ENCODE measurements around the gene APOBEC3B.
"Not testable (repeated sequence)": the region's sequence is repeated elsewhere in the genome, so short reads cannot be mapped to it uniquely, and the experiment has no call there.

APOBEC3B gene

DNA sequence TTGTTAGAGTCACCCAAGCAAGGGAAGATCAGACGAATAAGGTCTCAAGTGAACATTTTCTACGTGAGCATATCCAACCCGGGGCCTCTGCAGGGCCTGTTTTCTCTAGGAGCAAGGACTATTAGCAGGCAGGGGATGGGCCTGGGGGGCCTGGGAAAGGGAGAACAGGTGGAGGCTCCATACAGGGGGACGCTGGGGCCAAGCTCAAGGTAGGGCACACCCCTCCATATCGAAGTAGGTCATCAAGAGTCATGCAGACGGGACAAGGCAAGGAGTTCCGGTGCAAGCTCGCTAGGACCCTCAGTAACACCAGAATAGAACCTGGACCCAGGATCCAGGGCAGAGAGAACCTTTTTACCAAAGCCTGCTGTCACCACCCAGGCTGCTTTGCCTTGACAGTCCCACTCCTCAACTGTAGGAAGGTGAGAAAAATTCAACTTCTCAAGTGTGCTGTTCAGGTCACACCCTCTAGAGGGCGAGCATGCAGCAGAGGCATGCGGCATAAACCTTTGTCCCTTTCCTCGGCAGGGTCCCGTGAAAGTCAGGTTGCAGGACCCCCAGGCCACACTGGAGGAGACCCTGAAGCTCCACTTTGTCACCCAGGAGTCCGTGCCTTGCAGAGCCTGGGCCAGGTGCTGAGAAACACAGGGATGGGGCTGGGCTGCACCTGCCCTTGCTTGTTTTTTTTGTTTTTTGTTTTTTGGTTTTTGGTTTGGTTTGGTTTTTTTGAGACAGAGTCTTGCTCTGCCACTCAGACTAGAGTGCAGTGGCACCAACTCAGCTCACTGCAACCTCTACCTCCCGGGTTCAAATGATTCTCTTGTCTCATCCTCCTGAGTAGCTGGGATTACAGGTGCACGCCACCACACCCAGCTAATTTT is 8.6 kb upstream of the APOBEC3B start:
- no peak overlapping the region for H3K4me3 ChIP-seq (ENCODE audit: low read depth, low read length)
- TF ChIP-seq, protein P1, sequence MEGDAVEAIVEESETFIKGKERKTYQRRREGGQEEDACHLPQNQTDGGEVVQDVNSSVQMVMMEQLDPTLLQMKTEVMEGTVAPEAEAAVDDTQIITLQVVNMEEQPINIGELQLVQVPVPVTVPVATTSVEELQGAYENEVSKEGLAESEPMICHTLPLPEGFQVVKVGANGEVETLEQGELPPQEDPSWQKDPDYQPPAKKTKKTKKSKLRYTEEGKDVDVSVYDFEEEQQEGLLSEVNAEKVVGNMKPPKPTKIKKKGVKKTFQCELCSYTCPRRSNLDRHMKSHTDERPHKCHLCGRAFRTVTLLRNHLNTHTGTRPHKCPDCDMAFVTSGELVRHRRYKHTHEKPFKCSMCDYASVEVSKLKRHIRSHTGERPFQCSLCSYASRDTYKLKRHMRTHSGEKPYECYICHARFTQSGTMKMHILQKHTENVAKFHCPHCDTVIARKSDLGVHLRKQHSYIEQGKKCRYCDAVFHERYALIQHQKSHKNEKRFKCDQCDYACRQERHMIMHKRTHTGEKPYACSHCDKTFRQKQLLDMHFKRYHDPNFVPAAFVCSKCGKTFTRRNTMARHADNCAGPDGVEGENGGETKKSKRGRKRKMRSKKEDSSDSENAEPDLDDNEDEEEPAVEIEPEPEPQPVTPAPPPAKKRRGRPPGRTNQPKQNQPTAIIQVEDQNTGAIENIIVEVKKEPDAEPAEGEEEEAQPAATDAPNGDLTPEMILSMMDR (IDR thresholded peaks at IDR 0.05; ENCODE audit: insufficient read depth, low read depth, low read length, missing control alignments): peak; percentile 97
- peak; percentile 71 for DNase-seq (ENCODE audit: low read depth)

DNA sequence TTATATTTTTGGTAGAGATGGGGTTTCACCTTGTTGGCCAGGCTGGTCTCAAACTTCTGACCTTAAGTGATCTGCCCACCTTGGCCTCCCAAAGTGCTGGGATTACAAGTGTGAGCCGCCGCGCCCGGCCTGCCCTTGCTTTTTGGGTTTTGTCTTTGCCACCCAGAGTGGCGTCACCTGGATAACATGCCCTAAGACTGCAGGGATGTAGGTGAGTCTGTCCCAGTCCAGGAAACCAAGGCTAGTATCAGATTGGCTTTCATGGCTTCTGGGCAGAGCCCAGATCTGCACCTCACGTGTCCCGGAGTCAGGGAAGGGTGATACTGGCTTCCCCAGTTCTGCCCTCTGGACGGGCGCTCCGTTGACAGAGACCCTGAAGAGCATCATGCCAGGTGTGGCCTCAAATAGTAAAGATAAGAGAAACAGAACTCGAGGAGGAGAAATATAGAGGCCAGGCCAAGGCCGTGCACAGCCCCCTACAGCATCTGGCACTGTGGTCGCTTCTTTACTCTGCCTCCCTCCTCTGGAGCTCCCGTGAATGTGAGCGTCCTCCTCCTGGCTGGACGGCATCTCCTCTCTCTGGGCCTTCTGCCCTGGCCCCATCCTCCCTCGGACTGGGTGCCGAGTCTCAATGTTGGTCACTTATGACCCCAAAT is 7.8 kb upstream of the APOBEC3B start:
- no peak overlapping the region for H3K4me3 ChIP-seq (ENCODE audit: low read depth, low read length)
- TF ChIP-seq, protein P1 (IDR thresholded peaks at IDR 0.05; ENCODE audit: insufficient read depth, low read depth, low read length, missing control alignments): no peak
- DNase-seq (ENCODE audit: low read depth): no peak

DNA sequence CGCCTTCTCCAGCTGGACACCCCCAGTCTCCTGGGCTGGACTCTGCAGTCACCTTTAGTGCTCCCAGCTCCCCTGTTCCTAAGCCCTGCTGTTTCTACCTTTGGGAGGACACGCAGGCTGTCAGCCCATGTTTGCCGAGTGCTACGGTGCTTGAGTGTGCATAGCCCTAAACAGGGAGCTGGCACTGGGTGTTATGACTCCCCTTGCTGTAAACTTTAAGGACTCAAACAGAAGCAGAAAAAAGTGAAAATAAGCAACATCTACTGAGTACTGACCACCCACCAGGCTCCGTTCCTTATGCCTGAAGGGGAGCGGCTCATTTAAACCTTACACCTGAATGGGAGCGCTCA is 7.3 kb upstream of the APOBEC3B start:
- TF ChIP-seq, protein P1 (IDR thresholded peaks at IDR 0.05; ENCODE audit: insufficient read depth, low read depth, low read length, missing control alignments): no peak
- no peak for DNase-seq (ENCODE audit: low read depth)
- H3K4me3 ChIP-seq (ENCODE audit: low read depth, low read length): no peak overlapping the region

DNA sequence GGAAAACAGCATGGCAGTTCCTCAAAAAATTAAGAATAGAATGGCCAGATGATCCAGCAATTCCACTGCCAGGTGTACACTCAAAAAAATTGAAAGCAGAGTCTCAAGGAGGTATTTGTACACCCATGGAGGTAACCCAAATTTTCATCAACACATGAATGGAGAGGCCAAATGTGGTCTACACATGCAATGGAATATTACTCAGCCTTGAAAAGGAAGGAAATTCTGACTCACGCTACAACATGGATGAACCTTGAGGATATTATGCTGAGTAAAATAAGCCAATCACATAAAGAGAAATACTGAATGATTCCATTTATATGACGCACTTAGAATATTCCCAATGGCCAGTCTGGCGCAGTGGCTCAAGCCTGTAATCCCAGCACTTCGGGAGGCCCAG is 4.9 kb upstream of the APOBEC3B start:
- not testable (repeated sequence) for DNase-seq (ENCODE audit: low read depth); H3K4me3 ChIP-seq (ENCODE audit: low read depth, low read length)

DNA sequence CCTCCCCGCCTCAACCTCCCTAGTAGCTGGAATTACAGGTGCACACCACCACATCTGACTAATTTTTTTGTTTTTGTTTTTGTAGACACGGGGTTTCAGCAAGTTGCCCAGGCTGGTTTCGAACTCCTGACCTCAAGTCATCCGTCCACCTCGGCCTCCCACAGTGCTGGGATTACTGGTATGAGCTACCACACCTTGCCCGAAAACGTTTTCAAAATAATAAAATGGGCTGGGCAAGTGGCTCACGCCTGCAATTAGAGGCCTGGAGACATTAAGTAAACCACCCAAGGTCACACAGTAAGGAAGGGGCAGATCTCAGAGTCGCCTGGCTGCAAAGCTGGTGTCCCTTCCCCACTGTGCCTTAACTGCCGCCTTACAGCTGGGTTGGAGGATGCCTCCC is 1.6 kb upstream of the APOBEC3B start:
- not testable (repeated sequence) for DNase-seq (ENCODE audit: low read depth); H3K4me3 ChIP-seq (ENCODE audit: low read depth, low read length)

DNA sequence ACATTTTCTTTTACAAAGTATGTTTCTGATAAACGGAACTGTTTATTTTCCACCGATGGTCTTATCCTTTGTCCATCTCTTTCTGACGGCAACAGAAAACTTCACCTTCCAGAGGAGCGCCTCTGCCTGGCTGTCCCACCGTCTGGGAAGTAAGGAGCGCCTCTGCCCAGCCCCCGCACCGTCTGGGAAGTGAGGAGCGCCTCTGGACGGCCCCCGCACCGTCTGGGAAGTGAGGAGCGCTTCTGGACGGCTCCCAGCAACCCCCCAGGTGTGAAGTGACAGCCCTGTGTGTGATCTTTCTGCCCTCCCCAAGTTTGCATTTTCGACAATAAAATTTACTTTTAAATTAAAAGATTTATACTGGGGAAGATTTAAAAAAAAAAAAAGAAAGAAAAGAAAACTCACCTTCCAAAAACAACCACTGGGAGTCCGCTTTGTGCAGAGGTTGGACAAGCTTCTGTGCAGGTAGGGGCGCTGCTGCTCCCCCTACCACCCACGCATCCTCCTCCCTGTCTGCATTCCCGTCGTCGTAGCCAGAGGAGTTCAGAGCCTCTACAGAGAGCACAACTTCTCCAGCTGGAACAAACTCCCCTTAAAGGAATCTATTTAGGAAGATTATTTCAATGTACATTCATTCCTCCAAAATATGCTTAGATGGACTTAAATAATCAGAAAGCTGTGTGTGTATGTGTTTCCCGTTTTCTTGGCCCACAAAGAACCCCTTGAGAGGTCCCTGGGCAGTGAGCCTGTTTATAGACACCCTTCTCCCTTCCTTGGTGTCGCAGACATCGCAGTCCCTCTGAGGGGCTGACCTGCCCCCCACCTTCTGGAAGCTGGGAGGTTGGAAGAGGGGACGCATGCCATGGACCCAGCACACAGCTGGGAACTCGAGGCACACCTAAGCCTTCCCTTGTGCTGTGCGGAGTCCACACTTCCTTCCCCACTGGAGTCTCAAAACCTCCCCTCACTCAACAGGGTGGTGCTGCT is 849 bp upstream of the APOBEC3B start:
- peak overlapping the region; percentile 72 for H3K4me3 ChIP-seq (ENCODE audit: low read depth, low read length)
- DNase-seq (ENCODE audit: low read depth): peak; percentile 39
- TF ChIP-seq, protein P1 (IDR thresholded peaks at IDR 0.05; ENCODE audit: insufficient read depth, low read depth, low read length, missing control alignments): peak; percentile 32

DNA sequence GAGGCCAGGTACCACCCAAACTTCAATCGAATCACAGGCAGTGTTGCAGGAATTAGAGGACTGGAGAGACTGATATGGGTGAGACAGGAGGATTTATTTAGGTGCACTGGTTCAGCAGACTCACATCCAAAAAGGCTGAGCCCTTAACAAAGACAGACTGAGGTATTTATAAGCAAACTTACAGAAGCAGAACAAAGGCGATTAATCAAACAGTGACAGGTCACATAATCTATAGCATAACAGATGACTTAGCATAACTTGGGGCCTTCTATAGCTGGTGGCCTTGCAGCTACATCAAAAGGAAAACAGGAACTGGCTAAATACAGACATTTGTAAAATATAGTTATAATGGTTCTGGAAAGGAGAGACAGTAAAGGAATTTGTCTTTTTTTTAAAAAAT is 2.1 kb downstream of the APOBEC3B start:
- H3K4me3 ChIP-seq (ENCODE audit: low read depth, low read length): no peak overlapping the region
- TF ChIP-seq, protein P1 (IDR thresholded peaks at IDR 0.05; ENCODE audit: insufficient read depth, low read depth, low read length, missing control alignments): no peak
- DNase-seq (ENCODE audit: low read depth): peak; percentile 48

DNA sequence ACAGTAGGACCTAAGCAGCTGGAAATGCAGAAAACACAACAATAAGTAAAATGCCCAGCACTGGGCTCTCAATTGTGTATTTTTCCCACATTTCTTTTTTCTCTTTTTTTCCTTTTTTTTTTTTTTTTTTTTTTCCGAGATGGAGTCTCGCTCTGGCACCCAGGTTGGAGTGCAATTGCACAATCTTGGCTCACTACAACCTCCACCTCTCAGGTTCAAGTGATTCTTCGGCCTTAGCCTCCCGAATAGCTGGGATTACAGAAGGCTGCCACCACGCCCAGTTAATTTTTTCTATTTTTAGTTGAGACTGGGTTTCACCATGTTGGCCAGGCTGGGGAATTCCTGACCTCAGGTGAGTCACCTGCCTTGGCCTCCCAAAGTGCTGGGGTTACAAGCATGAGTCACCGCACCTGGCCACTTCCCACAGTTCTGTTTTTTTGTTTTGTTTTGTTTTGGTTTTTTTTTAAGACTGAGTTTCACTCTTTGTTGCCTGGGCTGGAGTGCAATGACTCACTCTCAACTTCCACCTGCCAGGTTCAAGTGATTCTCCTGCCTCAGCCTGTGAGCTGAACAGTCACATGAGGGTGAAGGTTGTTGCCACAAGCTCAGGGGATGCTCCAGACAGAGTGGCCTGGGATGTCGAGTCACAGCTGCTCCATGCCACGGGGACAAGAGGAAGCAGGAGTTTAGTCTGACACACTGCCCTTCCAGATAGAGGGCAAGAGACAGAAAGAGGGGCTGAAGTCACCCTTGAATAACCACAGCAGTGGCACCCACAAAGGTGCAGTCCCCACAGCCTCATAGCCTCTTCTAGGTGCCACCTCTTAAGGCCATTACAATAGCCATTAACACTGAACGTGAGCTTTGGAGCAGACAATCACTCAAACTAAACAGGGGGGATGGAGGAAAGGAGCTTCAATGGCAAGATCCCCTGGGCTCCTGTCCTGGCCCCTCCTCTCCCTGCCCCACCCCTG is 2.9 kb downstream of the APOBEC3B start:
- DNase-seq (ENCODE audit: low read depth): peak; percentile 95
- H3K4me3 ChIP-seq (ENCODE audit: low read depth, low read length): not testable (repeated sequence)

Measured in GM12865 (cell line).